HEK293 (cell line): ENCODE data around the gene ALB.

Source experiments
- CTCF ChIP-seq: fragments of 450-650 bp; formaldehyde crosslinking; IDR thresholded peaks from 2 replicates; pipeline ENCODE4 v1.5.1; 2016; ENCODE audit warnings: missing biosample characterization, missing genetic modification characterization
- ZFP3 ChIP-seq: fragments of 450-650 bp; formaldehyde crosslinking; IDR thresholded peaks from 2 replicates; pipeline ENCODE4 v1.5.1; 2016; ENCODE audit warnings: low read depth, missing biosample characterization, missing genetic modification characterization
- ZNF132 ChIP-seq: fragments of 450-650 bp; formaldehyde crosslinking; IDR thresholded peaks from 2 replicates; pipeline ENCODE4 v1.5.1; 2017; ENCODE audit warnings: missing biosample characterization, missing genetic modification characterization, borderline replicate concordance
- ZNF169 ChIP-seq: fragments of 450-650 bp; formaldehyde crosslinking; IDR thresholded peaks from 2 replicates; pipeline ENCODE4 v1.5.1; 2016; ENCODE audit warnings: missing biosample characterization, missing genetic modification characterization
- ZNF510 ChIP-seq: fragments of 450-650 bp; formaldehyde crosslinking; IDR thresholded peaks from 2 replicates; pipeline ENCODE4 v1.5.1; 2018; ENCODE audit warnings: mild to moderate bottlenecking, missing genetic modification characterization, missing biosample characterization; ENCODE audit not compliant: insufficient replicate concordance
- ZSCAN18 ChIP-seq: fragments of 450-650 bp; formaldehyde crosslinking; IDR thresholded peaks from 2 replicates; pipeline ENCODE4 v1.5.1; 2016; ENCODE audit warnings: missing biosample characterization, missing genetic modification characterization

GRCh38 chr4:73396304-73396703 lies 7.8 kb upstream of the ALB start:
- TF ChIP-seq ZNF169 (no peak), ZNF510 (tag by site-specific recombination) (no peak), ZFP3 (tag by site-specific recombination) (no peak), CTCF (tag by site-specific recombination) (no peak), ZNF132 (tag by site-specific recombination) (no peak), ZSCAN18 (tag by site-specific recombination) (no peak)
